Measurements from ENCODE around the gene NEK9. TPM values are rescaled to one million over a fixed set of nuclear protein-coding genes. Genes with fewer than 3 reads are reported as not detected.

Gene NEK9
- total RNA-seq, 1 donor from 2014 or later, result 109 TPM

GRCh38 chr14:75123991-75124390 lies 2.9 kb downstream of the NEK9 start:
- ATAC-seq (ENCODE audit: poor library complexity), result no peak
- no peak for DNase-seq
- intact Hi-C loops (cut with DNase I), result no loop called here

GRCh38 chr14:75121552-75121951 lies 5.3 kb downstream of the NEK9 start:
- DNase-seq (no peak), ATAC-seq (ENCODE audit: poor library complexity) (no peak)
- intact Hi-C loops (cut with DNase I), result no loop called here

GRCh38 chr14:75120541-75121291 lies 6.1 kb downstream of the NEK9 start:
- no peak for DNase-seq
- intact Hi-C loops (cut with DNase I), result no loop called here
- no peak for ATAC-seq (ENCODE audit: poor library complexity)

- intact Hi-C loops (cut with DNase I), result no loop called here
- no peak for ATAC-seq (ENCODE audit: poor library complexity)
Observed at GRCh38 chr14:75119056-75119455, 7.8 kb downstream of the NEK9 start.

GRCh38 chr14:75113932-75114539 lies 12.8 kb downstream of the NEK9 start:
- DNase-seq (no peak), ATAC-seq (ENCODE audit: poor library complexity) (no peak)
- intact Hi-C loops (cut with DNase I), result no loop called here

More at GRCh38 chr14:75119056-75119455, 7.8 kb downstream of the NEK9 start:
- DNase-seq, result no peak

GRCh38 chr14:75109877-75110276 lies 17.0 kb downstream of the NEK9 start:
- ATAC-seq (ENCODE audit: poor library complexity) (no peak), DNase-seq (no peak)
- intact Hi-C loops (cut with DNase I), result no loop called here

- intact Hi-C loops (cut with DNase I), result no loop called here
- no peak for ATAC-seq (ENCODE audit: poor library complexity)
- no peak for DNase-seq
Observed at GRCh38 chr14:75107186-75107585, 19.7 kb downstream of the NEK9 start.

GRCh38 chr14:75101491-75101890 lies 25.4 kb downstream of the NEK9 start:
- no peak for DNase-seq
- intact Hi-C loops (cut with DNase I), result no loop called here
- ATAC-seq (ENCODE audit: poor library complexity), result no peak

GRCh38 chr14:75098682-75099081 lies 28.2 kb downstream of the NEK9 start:
- no peak for ATAC-seq (ENCODE audit: poor library complexity)
- intact Hi-C loops (cut with DNase I), result no loop called here
- no peak for DNase-seq

GRCh38 chr14:75098212-75098611 lies 28.6 kb downstream of the NEK9 start:
- no peak for DNase-seq
- no peak for ATAC-seq (ENCODE audit: poor library complexity)
- intact Hi-C loops (cut with DNase I), result no loop called here

GRCh38 chr14:75096959-75097358 lies 29.9 kb downstream of the NEK9 start:
- DNase-seq, result no peak
- intact Hi-C loops (cut with DNase I), result no loop called here
- peak; percentile 41 for ATAC-seq (ENCODE audit: poor library complexity)

GRCh38 chr14:75095690-75096089 lies 31.2 kb downstream of the NEK9 start:
- intact Hi-C loops (cut with DNase I), result no loop called here
- no peak for ATAC-seq (ENCODE audit: poor library complexity)
- DNase-seq, result no peak

GRCh38 chr14:75094896-75095295 lies 32.0 kb downstream of the NEK9 start:
- intact Hi-C loops (cut with DNase I), result loop anchor here (5.0 kb wide), 1 partner anchor 233 kb away; no protein-coding TSS in a partner anchor
- ATAC-seq (ENCODE audit: poor library complexity), result no peak
- no peak for DNase-seq

GRCh38 chr14:75092698-75093097 lies 34.1 kb downstream of the NEK9 start:
- DNase-seq (no peak), ATAC-seq (ENCODE audit: poor library complexity) (no peak)
- intact Hi-C loops (cut with DNase I), result loop anchor here (5.0 kb wide), 1 partner anchor 230 kb away; no protein-coding TSS in a partner anchor

GRCh38 chr14:75091251-75091650 lies 35.6 kb downstream of the NEK9 start:
- intact Hi-C loops (cut with DNase I), result loop anchor here (2.0 to 5.0 kb wide), 2 partner anchors 178 to 229 kb away; no protein-coding TSS in a partner anchor
- no peak for ATAC-seq (ENCODE audit: poor library complexity)
- no peak for DNase-seq

- ATAC-seq (ENCODE audit: poor library complexity) (no peak), DNase-seq (no peak)
- intact Hi-C loops (cut with DNase I), result loop anchor here (2.0 to 5.0 kb wide), 2 partner anchors 178 to 228 kb away; no protein-coding TSS in a partner anchor
Observed at GRCh38 chr14:75090353-75090752, 36.5 kb downstream of the NEK9 start.

GRCh38 chr14:75088566-75089373 lies 38.1 kb downstream of the NEK9 start:
- intact Hi-C loops (cut with DNase I), result loop anchor here (10.0 kb wide), 1 partner anchor 144 kb away; no protein-coding TSS in a partner anchor
- ATAC-seq (ENCODE audit: poor library complexity) (peak; percentile 72), DNase-seq (no peak)

GRCh38 chr14:75088153-75088552 lies 38.7 kb downstream of the NEK9 start:
- DNase-seq, result no peak
- ATAC-seq (ENCODE audit: poor library complexity), result no peak
- intact Hi-C loops (cut with DNase I), result loop anchor here (10.0 kb wide), 1 partner anchor 143 kb away; no protein-coding TSS in a partner anchor

GRCh38 chr14:75084513-75084912 lies 42.3 kb downstream of the NEK9 start:
- ATAC-seq (ENCODE audit: poor library complexity) (peak; percentile 24), DNase-seq (no peak)
- intact Hi-C loops (cut with DNase I), result loop anchor here (10.0 kb wide), 1 partner anchor 140 kb away; no protein-coding TSS in a partner anchor
